ENCODE measurements around the gene BUB3. TPM values are rescaled to one million over a fixed set of nuclear protein-coding genes. Genes with fewer than 3 reads are reported as not detected.

Gene BUB3
- total RNA-seq, 2 experiments from 2014 or later: 265 to 267 TPM

GRCh38 chr10:123135415-123136141, 18.6 kb upstream of the BUB3 start, which contains the start of gene HMX3:
Gene HMX3 (plus strand): TSS chr10:123135970. CDS start chr10:123136051, 81 bp downstream.
- CTCF ChIA-PET: interaction anchor here (2.7 kb wide), 1 partner anchor 10 kb away, joined by 12 read pairs; no protein-coding TSS in a partner anchor
- H3K4me1 Mint-ChIP-seq (ENCODE audit: low read depth): peaks cover 52% of the 10 kb centered on the region
- POLR2A ChIA-PET: interaction anchor here (2.1 kb wide), 1 partner anchor 14 kb away, joined by 8 read pairs; no protein-coding TSS in a partner anchor
- H3K27me3 Mint-ChIP-seq (ENCODE audit: low read depth): peaks cover 67% of the 10 kb centered on the region
- ATAC-seq (peak; percentile 52), DNase-seq (peak; percentile 55)
- H3K36me3 Mint-ChIP-seq (ENCODE audit: low read depth): peaks cover 7% of the 10 kb centered on the region
- H3K9me3 Mint-ChIP-seq (ENCODE audit: insufficient read depth): no peaks in the 10 kb centered on the region
- H3K4me3 Mint-ChIP-seq: peak within 1 kb of the TSS; percentile 72
- peak within 1 kb of the TSS; percentile 80 for H3K27ac Mint-ChIP-seq

DNA sequence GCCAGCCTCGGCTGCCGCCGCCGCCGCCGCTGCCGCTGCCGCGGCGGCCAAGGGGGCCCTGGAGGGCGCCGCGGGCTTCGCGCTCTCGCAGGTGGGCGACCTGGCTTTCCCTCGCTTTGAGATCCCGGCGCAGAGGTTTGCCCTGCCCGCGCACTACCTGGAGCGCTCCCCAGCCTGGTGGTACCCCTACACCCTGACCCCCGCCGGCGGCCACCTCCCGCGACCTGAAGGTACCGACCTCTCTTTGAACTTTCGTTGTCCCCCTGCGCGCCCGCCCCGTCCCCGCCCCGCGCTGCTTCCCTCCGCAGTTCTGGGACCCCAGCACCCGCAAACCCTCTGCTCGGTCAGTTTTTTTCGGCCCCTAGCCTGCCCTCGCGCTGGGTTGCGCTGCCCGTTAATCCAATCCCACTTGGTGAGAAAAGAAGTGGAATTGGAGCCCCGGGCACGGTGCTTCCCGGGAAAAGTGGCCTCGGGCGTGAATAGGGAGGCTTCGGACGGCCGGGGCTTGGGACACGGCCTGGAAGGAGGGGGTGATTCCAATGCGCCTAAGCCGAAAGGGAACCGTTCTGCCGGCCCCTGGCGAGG, 17.9 kb upstream of the BUB3 start:
- H3K36me3 Mint-ChIP-seq (ENCODE audit: low read depth): peaks cover 7% of the 10 kb centered on the region
- ATAC-seq (no peak), DNase-seq (no peak)
- H3K27me3 Mint-ChIP-seq (ENCODE audit: low read depth): peaks cover 70% of the 10 kb centered on the region
- H3K27ac Mint-ChIP-seq: peak overlapping the region; percentile 80
- no peaks in the 10 kb centered on the region for H3K9me3 Mint-ChIP-seq (ENCODE audit: insufficient read depth)
- peak overlapping the region; percentile 72 for H3K4me3 Mint-ChIP-seq
- H3K4me1 Mint-ChIP-seq (ENCODE audit: low read depth): peaks cover 56% of the 10 kb centered on the region
- ChIA-PET POLR2A (no interaction called here), CTCF (no interaction called here)

DNA sequence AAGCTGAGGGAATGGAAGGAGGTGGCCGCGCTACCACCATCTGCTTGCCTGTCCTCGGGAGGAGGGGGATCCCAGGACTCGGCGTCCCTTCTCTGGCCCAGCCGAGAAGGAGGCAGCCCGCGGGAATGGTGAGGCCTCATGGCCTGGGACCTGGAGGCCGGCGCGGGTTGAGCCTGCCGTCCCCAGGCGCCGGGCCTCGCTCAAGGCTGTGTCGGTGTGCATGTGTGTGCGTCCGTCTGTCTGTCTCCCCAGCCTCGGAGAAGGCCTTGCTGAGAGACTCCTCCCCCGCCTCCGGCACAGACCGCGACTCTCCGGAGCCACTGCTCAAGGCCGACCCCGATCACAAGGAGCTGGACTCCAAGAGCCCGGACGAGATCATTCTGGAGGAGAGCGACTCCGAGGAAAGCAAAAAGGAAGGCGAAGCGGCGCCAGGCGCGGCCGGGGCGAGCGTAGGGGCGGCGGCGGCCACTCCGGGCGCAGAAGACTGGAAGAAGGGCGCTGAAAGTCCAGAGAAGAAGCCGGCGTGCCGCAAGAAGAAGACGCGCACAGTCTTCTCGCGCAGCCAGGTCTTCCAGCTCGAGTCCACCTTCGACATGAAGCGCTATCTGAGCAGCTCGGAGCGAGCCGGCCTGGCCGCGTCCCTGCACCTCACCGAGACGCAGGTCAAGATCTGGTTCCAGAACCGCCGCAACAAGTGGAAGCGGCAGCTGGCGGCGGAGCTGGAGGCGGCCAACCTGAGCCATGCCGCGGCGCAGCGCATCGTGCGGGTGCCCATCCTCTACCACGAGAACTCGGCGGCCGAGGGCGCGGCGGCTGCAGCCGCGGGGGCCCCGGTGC, 17.2 kb upstream of the BUB3 start:
- H3K27me3 Mint-ChIP-seq (ENCODE audit: low read depth): peaks cover 73% of the 10 kb centered on the region
- H3K4me1 Mint-ChIP-seq (ENCODE audit: low read depth): peaks cover 56% of the 10 kb centered on the region
- H3K36me3 Mint-ChIP-seq (ENCODE audit: low read depth): peaks cover 7% of the 10 kb centered on the region
- H3K27ac Mint-ChIP-seq: peak overlapping the region; percentile 80
- ATAC-seq: no peak
- ChIA-PET CTCF (no interaction called here), POLR2A (interaction anchor here (0.8 kb wide), 1 partner anchor 13 kb away, joined by 3 read pairs; no protein-coding TSS in a partner anchor)
- H3K4me3 Mint-ChIP-seq: peak overlapping the region; percentile 72
- no peak for DNase-seq
- no peaks in the 10 kb centered on the region for H3K9me3 Mint-ChIP-seq (ENCODE audit: insufficient read depth)

DNA sequence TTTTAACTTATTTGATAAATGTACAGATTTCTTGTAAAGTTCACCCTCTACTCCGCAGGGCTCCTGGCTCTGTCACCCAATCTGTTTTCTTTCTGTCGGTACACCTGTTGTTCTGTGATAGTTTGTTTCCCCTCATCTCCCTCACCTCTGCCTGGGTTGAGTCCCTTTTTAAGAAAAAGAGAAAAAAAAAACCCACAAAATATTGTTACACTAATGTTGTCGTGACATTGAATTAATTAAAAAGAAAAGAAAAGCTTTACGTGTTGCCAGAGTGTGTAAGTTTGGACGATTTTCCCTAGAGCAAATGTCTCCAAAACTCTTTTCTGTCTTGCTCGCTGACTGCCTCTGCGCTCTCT, 15.1 kb upstream of the BUB3 start:
- Mint-ChIP-seq H3K4me1 (ENCODE audit: low read depth) (peaks cover 50% of the 10 kb centered on the region), H3K9me3 (ENCODE audit: insufficient read depth) (no peaks in the 10 kb centered on the region), H3K27ac (no peak overlapping the region), H3K4me3 (no peak overlapping the region), H3K36me3 (ENCODE audit: low read depth) (peaks cover 6% of the 10 kb centered on the region), H3K27me3 (ENCODE audit: low read depth) (peaks cover 76% of the 10 kb centered on the region)
- DNase-seq (no peak), ATAC-seq (no peak)
- POLR2A ChIA-PET: no interaction called here
- CTCF ChIA-PET: interaction anchor here (1.0 to 2.0 kb wide), 3 partner anchors 10 to 96 kb away, joined by 3 to 9 read pairs (median 4); no protein-coding TSS in a partner anchor

DNA sequence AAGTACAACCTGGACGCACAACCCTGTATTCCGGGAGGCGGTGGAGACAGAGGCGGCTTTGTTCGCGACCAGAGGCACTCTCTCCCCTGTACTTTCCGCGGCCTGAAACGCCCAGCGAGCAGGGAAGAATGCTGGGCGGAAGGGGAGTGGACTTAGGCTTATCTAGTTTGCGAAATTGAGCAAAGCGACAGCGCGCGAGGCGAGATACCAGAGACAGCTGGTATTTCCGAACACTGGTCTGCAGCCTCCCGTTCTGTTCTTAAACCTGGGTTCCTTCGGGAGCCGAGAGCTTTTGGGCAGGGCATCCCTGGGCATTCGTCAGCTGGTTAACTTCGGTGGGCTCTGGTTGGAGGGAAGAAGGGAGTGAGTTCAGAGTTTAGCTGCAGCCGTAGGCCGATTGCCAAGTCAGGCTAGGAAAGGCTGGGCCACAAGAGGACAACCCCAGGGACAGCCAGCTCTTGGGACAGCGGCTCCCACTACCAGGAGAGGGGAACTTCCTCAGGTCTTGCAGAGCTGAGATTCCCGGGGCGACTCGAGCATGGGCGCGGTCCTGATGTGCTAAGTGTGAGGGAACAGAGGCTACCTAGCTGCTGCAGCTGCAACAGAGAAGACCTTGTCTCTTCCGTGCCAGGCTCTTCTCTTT, 14.6 kb upstream of the BUB3 start:
- Mint-ChIP-seq H3K4me1 (ENCODE audit: low read depth) (peaks cover 49% of the 10 kb centered on the region), H3K4me3 (peak overlapping the region; percentile 7), H3K27me3 (ENCODE audit: low read depth) (peaks cover 76% of the 10 kb centered on the region), H3K36me3 (ENCODE audit: low read depth) (peaks cover 2% of the 10 kb centered on the region), H3K9me3 (ENCODE audit: insufficient read depth) (no peaks in the 10 kb centered on the region), H3K27ac (no peak overlapping the region)
- ATAC-seq (no peak), DNase-seq (no peak)
- ChIA-PET CTCF (interaction anchor here (0.7 to 2.0 kb wide), 5 partner anchors 8 to 97 kb away, joined by 3 to 9 read pairs (median 3); no protein-coding TSS in a partner anchor), POLR2A (no interaction called here)

GRCh38 chr10:123140164-123140982, 13.8 kb upstream of the BUB3 start:
- CTCF ChIA-PET: interaction anchor here (0.7 to 2.0 kb wide), 6 partner anchors 9 to 98 kb away, joined by 3 to 9 read pairs (median 3); partner anchors contain the start of gene BUB3

GRCh38 chr10:123140983-123141390, 13.2 kb upstream of the BUB3 start:
- ATAC-seq (no peak), DNase-seq (no peak)
- H3K27me3 Mint-ChIP-seq (ENCODE audit: low read depth): peaks cover 86% of the 10 kb centered on the region
- POLR2A ChIA-PET: interaction anchor here (0.5 to 1.3 kb wide), 2 partner anchors 13 to 43 kb away, joined by 3 to 4 read pairs; partner anchors contain the start of gene BUB3
- H3K27ac Mint-ChIP-seq: no peak overlapping the region
- peaks cover 2% of the 10 kb centered on the region for H3K36me3 Mint-ChIP-seq (ENCODE audit: low read depth)
- H3K4me3 Mint-ChIP-seq: no peak overlapping the region
- peaks cover 60% of the 10 kb centered on the region for H3K4me1 Mint-ChIP-seq (ENCODE audit: low read depth)
- CTCF ChIA-PET: interaction anchor here (1.0 to 2.0 kb wide), 5 partner anchors 10 to 98 kb away, joined by 3 to 9 read pairs (median 3); partner anchors contain the start of gene BUB3
- H3K9me3 Mint-ChIP-seq (ENCODE audit: insufficient read depth): no peaks in the 10 kb centered on the region

More at GRCh38 chr10:123140164-123140982, 13.8 kb upstream of the BUB3 start:
- peaks cover 80% of the 10 kb centered on the region for H3K27me3 Mint-ChIP-seq (ENCODE audit: low read depth)
- DNase-seq: no peak
- POLR2A ChIA-PET: interaction anchor here (0.6 to 1.3 kb wide), 2 partner anchors 14 to 109 kb away, joined by 3 to 4 read pairs; partner anchors contain the start of gene BUB3
- ATAC-seq: no peak
- no peak overlapping the region for H3K27ac Mint-ChIP-seq
- H3K36me3 Mint-ChIP-seq (ENCODE audit: low read depth): peaks cover 2% of the 10 kb centered on the region
- H3K4me1 Mint-ChIP-seq (ENCODE audit: low read depth): peaks cover 54% of the 10 kb centered on the region
- no peaks in the 10 kb centered on the region for H3K9me3 Mint-ChIP-seq (ENCODE audit: insufficient read depth)
- peak overlapping the region; percentile 28 for H3K4me3 Mint-ChIP-seq

DNA sequence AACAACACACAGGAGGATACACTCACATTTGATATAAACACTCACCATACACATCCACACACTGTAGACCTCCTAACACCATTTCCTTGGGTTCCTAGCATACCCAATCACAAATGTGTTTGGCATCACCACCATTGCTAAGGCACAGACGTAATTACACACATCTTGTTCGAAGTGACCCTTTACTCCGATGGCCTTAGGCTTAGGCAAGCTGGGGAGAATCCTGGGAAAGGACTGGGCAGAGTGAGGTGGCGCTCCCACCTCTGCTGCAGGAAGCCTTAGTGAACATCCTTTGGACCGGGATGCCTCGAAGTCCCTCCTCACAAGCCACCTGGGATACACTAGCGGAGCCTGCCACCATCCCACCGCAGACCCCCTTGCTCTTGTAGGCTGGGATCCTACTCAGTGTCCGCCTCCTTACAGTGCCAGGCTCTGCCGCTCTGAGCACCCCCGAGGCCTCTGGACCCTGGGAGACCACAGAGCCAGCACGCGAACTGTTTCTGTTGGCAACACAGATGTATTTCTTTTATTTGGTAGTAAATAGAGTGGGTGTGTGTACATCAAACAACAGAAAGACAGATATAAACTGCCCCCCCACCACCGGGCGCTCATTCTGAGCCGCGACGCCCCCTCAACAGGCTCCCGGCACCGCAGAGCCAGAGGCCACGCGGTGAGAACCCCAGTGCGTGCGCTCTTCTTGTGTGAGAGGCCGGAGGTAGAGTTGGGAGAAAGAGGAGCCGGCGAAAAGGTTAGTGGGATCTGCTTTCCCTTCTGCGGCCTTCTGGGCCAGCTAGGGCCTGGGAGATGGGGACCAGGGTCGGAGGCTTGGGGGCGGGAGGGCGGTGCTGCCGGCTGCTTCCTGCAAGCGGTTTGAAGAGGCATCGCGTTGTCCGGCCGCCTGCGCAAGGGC, 12.2 kb upstream of the BUB3 start:
- Mint-ChIP-seq H3K36me3 (ENCODE audit: low read depth) (peaks cover 2% of the 10 kb centered on the region), H3K9me3 (ENCODE audit: insufficient read depth) (no peaks in the 10 kb centered on the region), H3K4me1 (ENCODE audit: low read depth) (peaks cover 60% of the 10 kb centered on the region), H3K4me3 (no peak overlapping the region), H3K27me3 (ENCODE audit: low read depth) (peaks cover 88% of the 10 kb centered on the region), H3K27ac (no peak overlapping the region)
- ChIA-PET POLR2A (interaction anchor here (1.3 kb wide), 1 partner anchor 12 kb away, joined by 4 read pairs; the partner anchor contains the start of gene BUB3), CTCF (no interaction called here)
- ATAC-seq (no peak), DNase-seq (no peak)

- no peak overlapping the region for H3K4me3 Mint-ChIP-seq
- H3K36me3 Mint-ChIP-seq (ENCODE audit: low read depth): peaks cover 2% of the 10 kb centered on the region
- DNase-seq (no peak), ATAC-seq (no peak)
- CTCF ChIA-PET: no interaction called here
- no peaks in the 10 kb centered on the region for H3K9me3 Mint-ChIP-seq (ENCODE audit: insufficient read depth)
- POLR2A ChIA-PET: interaction anchor here (1.0 kb wide), 1 partner anchor 11 kb away, joined by 4 read pairs; the partner anchor contains the start of gene BUB3
- H3K4me1 Mint-ChIP-seq (ENCODE audit: low read depth): peaks cover 62% of the 10 kb centered on the region
- peaks cover 89% of the 10 kb centered on the region for H3K27me3 Mint-ChIP-seq (ENCODE audit: low read depth)
- no peak overlapping the region for H3K27ac Mint-ChIP-seq
Observed at GRCh38 chr10:123142701-123143161, 11.5 kb upstream of the BUB3 start.

Data from activated CD8-positive, alpha-beta T cell treated with anti-CD3 and anti-CD28 coated beads, Interleukin-2, amount 10 ng/mL, durations not matched to agents 7 days and 5 days (primary cell).